Activated CD4-positive, alpha-beta T cell treated with anti-CD3 and anti-CD28 coated beads for 36 hours (primary cell): ENCODE results near the gene SBF2. TPM values are rescaled to one million over a fixed set of nuclear protein-coding genes. Genes with fewer than 3 reads are reported as not detected.

Experiments
- ATAC-seq: fragments of 200-7000 bp; cut with Tn5 transposase; one replicate; pipeline ENCODE4 v1.10.0; 2021; ENCODE audit warnings: mild to moderate bottlenecking, moderate library complexity
- CTCF ChIA-PET: fragments of 350-600 bp; sonication (Branson Sonifier 250); formaldehyde crosslinking; loops from one replicate; lab custom pipeline; 2021; ENCODE audit warnings: antibody characterized with exemption; lab: Charles Lee
- POLR2A ChIA-PET: fragments of 350-600 bp; sonication (Branson Sonifier 250); formaldehyde crosslinking; loops from one replicate; lab custom pipeline; 2021; ENCODE audit warnings: antibody characterized with exemption, inconsistent platforms; lab: Charles Lee
- DNase-seq: peaks from one replicate; pipeline ENCODE4 v3.0.0-alpha.2; 2020
- H3K27ac Mint-ChIP-seq: one replicate; pipeline ENCODE4 v1.8.0; 2021; ENCODE audit warnings: mixed read lengths
- H3K27me3 Mint-ChIP-seq: one replicate; pipeline ENCODE4 v1.8.0; 2021; ENCODE audit warnings: mixed read lengths
- H3K36me3 Mint-ChIP-seq: one replicate; pipeline ENCODE4 v1.8.0; 2021; ENCODE audit warnings: low read depth, mixed read lengths
- H3K4me1 Mint-ChIP-seq: one replicate; pipeline ENCODE4 v1.8.0; 2021; ENCODE audit warnings: mixed read lengths
- H3K4me3 Mint-ChIP-seq: one replicate; pipeline ENCODE4 v1.8.0; 2021; ENCODE audit warnings: mild to moderate bottlenecking, moderate library complexity, mixed read lengths
- H3K9me3 Mint-ChIP-seq: one replicate; pipeline ENCODE4 v1.8.0; 2021; ENCODE audit warnings: low read depth, mixed read lengths
- intact Hi-C, 2 experiments: fragments of 100-400 bp; cut with DNase I in 1 of 2; cut with micrococcal nuclease in 1 of 2; formaldehyde crosslinking; loops; one replicate each; pipeline versions ENCODE4 v1.14.2 to v1.15.1; 2022 to 2024; cut with DNase I, micrococcal nuclease
- total RNA-seq, 2 experiments: library from RNA; stranded (reverse); gene quantifications; one replicate each; pipeline ENCODE4 v1.2.3, GENCODE V29; 2021

Gene SBF2
- total RNA-seq, 2 experiments from 2014 or later = 7.1 to 8.1 TPM

- DNase-seq (no peak), ATAC-seq (peak; percentile 78)
- Mint-ChIP-seq H3K27me3 (no peaks in the 10 kb centered on the region), H3K4me3 (no peak overlapping the region), H3K9me3 (peaks cover 10% of the 10 kb centered on the region), H3K27ac (peak overlapping the region; percentile 9), H3K36me3 (peaks cover 15% of the 10 kb centered on the region), H3K4me1 (peaks cover 10% of the 10 kb centered on the region)
- CTCF ChIA-PET = interaction anchor here (2.9 kb wide), 1 partner anchor 9 kb away, joined by 12 read pairs; no protein-coding TSS in a partner anchor
- POLR2A ChIA-PET = interaction anchor here (0.6 kb wide), 2 partner anchors 147 to 162 kb away, joined by 6 to 10 read pairs; no protein-coding TSS in a partner anchor
- intact Hi-C loops = no loop called here
Measured at GRCh38 chr11:9739123-9739900, 554.7 kb downstream of the SBF2 start.

GRCh38 chr11:9738707-9739106 is 555.3 kb downstream of the SBF2 start:
- H3K9me3 Mint-ChIP-seq = peaks cover 10% of the 10 kb centered on the region
- ATAC-seq (no peak), DNase-seq (no peak)
- H3K27ac Mint-ChIP-seq = peak overlapping the region; percentile 9
- intact Hi-C loops = no loop called here
- CTCF ChIA-PET = interaction anchor here (1.0 to 2.9 kb wide), 3 partner anchors 10 to 125 kb away, joined by 3 to 12 read pairs (median 6); no protein-coding TSS in a partner anchor
- peaks cover 15% of the 10 kb centered on the region for H3K36me3 Mint-ChIP-seq
- POLR2A ChIA-PET = interaction anchor here (0.6 kb wide), 2 partner anchors 146 to 161 kb away, joined by 6 to 10 read pairs; no protein-coding TSS in a partner anchor
- peaks cover 10% of the 10 kb centered on the region for H3K4me1 Mint-ChIP-seq
- H3K4me3 Mint-ChIP-seq = no peak overlapping the region
- H3K27me3 Mint-ChIP-seq = no peaks in the 10 kb centered on the region

- intact Hi-C loops = no loop called here
- Mint-ChIP-seq H3K27ac (no peak overlapping the region), H3K4me3 (no peak overlapping the region), H3K9me3 (peaks cover 10% of the 10 kb centered on the region), H3K36me3 (peaks cover 15% of the 10 kb centered on the region), H3K4me1 (peaks cover 10% of the 10 kb centered on the region), H3K27me3 (no peaks in the 10 kb centered on the region)
- ATAC-seq (no peak), DNase-seq (no peak)
- ChIA-PET CTCF (interaction anchor here (1.0 to 2.9 kb wide), 3 partner anchors 10 to 125 kb away, joined by 3 to 12 read pairs (median 6); no protein-coding TSS in a partner anchor), POLR2A (no interaction called here)
Measured at GRCh38 chr11:9738116-9738515, 555.9 kb downstream of the SBF2 start.

- ChIA-PET POLR2A (interaction anchor here (0.6 kb wide), 1 partner anchor 59 kb away, joined by 3 read pairs; no protein-coding TSS in a partner anchor), CTCF (interaction anchor here (0.5 to 1.4 kb wide), 3 partner anchors 201 to 802 kb away, joined by 3 to 4 read pairs (median 3); no protein-coding TSS in a partner anchor)
- H3K4me3 Mint-ChIP-seq = no peak overlapping the region
- H3K27me3 Mint-ChIP-seq = no peaks in the 10 kb centered on the region
- H3K4me1 Mint-ChIP-seq = peaks cover 10% of the 10 kb centered on the region
- intact Hi-C loops = no loop called here
- ATAC-seq = no peak
- H3K36me3 Mint-ChIP-seq = peaks cover 15% of the 10 kb centered on the region
- H3K27ac Mint-ChIP-seq = no peak overlapping the region
- H3K9me3 Mint-ChIP-seq = peaks cover 10% of the 10 kb centered on the region
- DNase-seq = no peak
Measured at GRCh38 chr11:9736365-9736764, 557.7 kb downstream of the SBF2 start.

- DNase-seq (no peak), ATAC-seq (no peak)
- ChIA-PET CTCF (interaction anchor here (0.8 kb wide), 1 partner anchor 13 kb away, joined by 3 read pairs; no protein-coding TSS in a partner anchor), POLR2A (no interaction called here)
- Mint-ChIP-seq H3K9me3 (peaks cover 10% of the 10 kb centered on the region), H3K36me3 (peaks cover 15% of the 10 kb centered on the region), H3K4me1 (peaks cover 10% of the 10 kb centered on the region), H3K27me3 (no peaks in the 10 kb centered on the region), H3K27ac (no peak overlapping the region), H3K4me3 (no peak overlapping the region)
- intact Hi-C loops = no loop called here
Measured at GRCh38 chr11:9735919-9736318, 558.1 kb downstream of the SBF2 start.

GRCh38 chr11:9735236-9735635 is 558.8 kb downstream of the SBF2 start:
- peaks cover 10% of the 10 kb centered on the region for H3K4me1 Mint-ChIP-seq
- peaks cover 15% of the 10 kb centered on the region for H3K36me3 Mint-ChIP-seq
- intact Hi-C loops = no loop called here
- no peaks in the 10 kb centered on the region for H3K27me3 Mint-ChIP-seq
- ATAC-seq (no peak), DNase-seq (no peak)
- H3K4me3 Mint-ChIP-seq = no peak overlapping the region
- H3K9me3 Mint-ChIP-seq = peaks cover 10% of the 10 kb centered on the region
- H3K27ac Mint-ChIP-seq = no peak overlapping the region
- CTCF ChIA-PET = interaction anchor here (0.5 to 0.8 kb wide), 2 partner anchors 14 to 200 kb away, joined by 3 read pairs; no protein-coding TSS in a partner anchor
- POLR2A ChIA-PET = no interaction called here

GRCh38 chr11:9733212-9733611 is 560.8 kb downstream of the SBF2 start:
- DNase-seq (no peak), ATAC-seq (no peak)
- intact Hi-C loops = no loop called here
- Mint-ChIP-seq H3K4me3 (no peak overlapping the region), H3K36me3 (peaks cover 14% of the 10 kb centered on the region), H3K27ac (no peak overlapping the region), H3K27me3 (no peaks in the 10 kb centered on the region), H3K9me3 (peaks cover 10% of the 10 kb centered on the region), H3K4me1 (peaks cover 2% of the 10 kb centered on the region)
- CTCF ChIA-PET = interaction anchor here (0.6 to 1.1 kb wide), 3 partner anchors 14 to 36 kb away, joined by 3 to 4 read pairs (median 4); no protein-coding TSS in a partner anchor
- POLR2A ChIA-PET = no interaction called here

- POLR2A ChIA-PET = no interaction called here
- CTCF ChIA-PET = interaction anchor here (1.1 kb wide), 1 partner anchor 16 kb away, joined by 3 read pairs; no protein-coding TSS in a partner anchor
- Mint-ChIP-seq H3K4me3 (no peak overlapping the region), H3K4me1 (no peaks in the 10 kb centered on the region), H3K27me3 (no peaks in the 10 kb centered on the region), H3K27ac (no peak overlapping the region), H3K9me3 (peaks cover 10% of the 10 kb centered on the region), H3K36me3 (peaks cover 14% of the 10 kb centered on the region)
- DNase-seq (no peak), ATAC-seq (no peak)
- intact Hi-C loops = no loop called here
Measured at GRCh38 chr11:9732453-9732852, 561.6 kb downstream of the SBF2 start.

- DNase-seq = no peak
- Mint-ChIP-seq H3K9me3 (peaks cover 5% of the 10 kb centered on the region), H3K4me3 (no peak overlapping the region), H3K27me3 (no peaks in the 10 kb centered on the region), H3K4me1 (no peaks in the 10 kb centered on the region), H3K27ac (no peak overlapping the region), H3K36me3 (peaks cover 8% of the 10 kb centered on the region)
- CTCF ChIA-PET = interaction anchor here (0.7 to 1.1 kb wide), 3 partner anchors 12 to 36 kb away, joined by 3 read pairs; no protein-coding TSS in a partner anchor
- POLR2A ChIA-PET = no interaction called here
- no peak for ATAC-seq
- intact Hi-C loops = no loop called here
Measured at GRCh38 chr11:9731256-9731655, 562.8 kb downstream of the SBF2 start.
